Hematopoietic multipotent progenitor cell treated with erythropoietin and hydrocortisone succinate and interleukin-3 and kit ligand, for 4 days (in vitro differentiated cells): ENCODE measurements around the gene XYLT2.

Experiments
- DNase-seq: peaks from one replicate; pipeline ENCODE4 v3.0.0-alpha.2; 2015

Gene XYLT2

GRCh38 chr17:50352072-50352692 is 6.3 kb downstream of the XYLT2 start:
- no peak for DNase-seq

- DNase-seq, result no peak
Observed at GRCh38 chr17:50352693-50353599, 7.0 kb downstream of the XYLT2 start.

- DNase-seq, result no peak
Observed at GRCh38 chr17:50353600-50354195, 7.8 kb downstream of the XYLT2 start.

- no peak for DNase-seq
Observed at GRCh38 chr17:50354198-50354597, 8.3 kb downstream of the XYLT2 start.

GRCh38 chr17:50354776-50355175 is 8.8 kb downstream of the XYLT2 start:
- no peak for DNase-seq

DNA sequence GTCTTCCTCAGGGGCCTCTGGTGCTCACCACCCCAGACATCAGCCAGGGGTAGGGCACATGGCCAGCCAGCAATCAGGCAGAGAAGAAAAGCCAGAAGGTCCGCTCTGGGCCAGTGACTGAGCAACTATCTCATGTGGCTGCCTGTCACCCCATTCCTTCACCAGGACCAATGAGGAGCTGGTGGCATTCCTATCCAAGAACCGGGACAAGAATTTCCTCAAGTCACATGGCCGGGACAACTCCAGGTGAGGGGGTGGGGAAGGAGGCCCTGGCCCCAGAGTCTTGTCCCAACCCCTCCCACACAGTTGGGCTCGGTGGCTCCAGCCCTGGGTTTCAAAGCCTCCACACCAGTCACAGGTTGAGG is 9.4 kb downstream of the XYLT2 start:
- DNase-seq, result no peak

DNA sequence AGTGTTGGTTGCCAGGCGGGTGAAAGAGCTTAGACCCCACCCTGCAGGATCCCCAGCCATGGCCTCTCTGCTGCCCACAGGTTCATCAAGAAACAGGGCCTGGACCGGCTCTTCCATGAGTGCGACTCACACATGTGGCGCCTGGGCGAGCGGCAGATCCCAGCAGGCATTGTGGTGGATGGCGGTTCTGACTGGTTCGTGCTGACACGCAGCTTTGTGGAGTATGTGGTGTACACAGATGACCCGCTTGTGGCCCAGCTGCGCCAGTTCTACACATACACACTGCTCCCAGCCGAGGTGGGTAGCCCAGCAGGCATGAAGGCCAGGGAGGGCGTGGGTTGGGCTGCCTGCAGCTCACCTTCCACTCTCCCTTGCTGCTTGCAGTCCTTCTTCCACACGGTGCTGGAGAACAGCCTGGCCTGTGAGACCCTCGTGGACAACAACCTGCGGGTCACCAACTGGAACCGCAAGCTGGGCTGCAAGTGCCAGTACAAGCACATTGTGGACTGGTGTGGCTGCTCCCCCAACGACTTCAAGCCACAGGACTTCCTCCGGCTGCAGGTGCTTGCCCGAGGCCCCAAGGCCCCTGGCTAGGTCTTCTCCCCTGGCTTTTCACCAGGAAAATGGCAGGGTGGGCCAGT is 9.9 kb downstream of the XYLT2 start:
- no peak for DNase-seq

- no peak for DNase-seq
Observed at GRCh38 chr17:50356418-50356817, 10.5 kb downstream of the XYLT2 start.

- DNase-seq, result no peak
Observed at GRCh38 chr17:50356892-50357510, 11.1 kb downstream of the XYLT2 start.

DNA sequence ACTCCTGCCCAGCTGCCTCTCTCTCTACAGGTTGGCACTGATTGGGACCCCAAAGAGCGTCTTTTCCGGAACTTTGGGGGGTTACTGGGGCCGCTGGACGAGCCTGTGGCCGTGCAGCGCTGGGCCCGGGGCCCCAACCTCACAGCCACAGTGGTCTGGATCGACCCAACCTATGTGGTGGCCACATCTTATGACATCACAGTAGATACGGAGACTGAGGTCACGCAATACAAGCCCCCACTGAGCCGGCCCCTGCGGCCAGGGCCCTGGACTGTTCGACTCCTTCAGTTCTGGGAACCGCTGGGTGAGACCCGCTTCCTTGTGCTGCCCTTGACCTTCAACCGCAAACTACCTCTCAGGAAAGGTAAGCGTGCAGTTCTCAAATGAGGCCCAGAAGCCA is 12.3 kb downstream of the XYLT2 start:
- DNase-seq, result no peak

DNA sequence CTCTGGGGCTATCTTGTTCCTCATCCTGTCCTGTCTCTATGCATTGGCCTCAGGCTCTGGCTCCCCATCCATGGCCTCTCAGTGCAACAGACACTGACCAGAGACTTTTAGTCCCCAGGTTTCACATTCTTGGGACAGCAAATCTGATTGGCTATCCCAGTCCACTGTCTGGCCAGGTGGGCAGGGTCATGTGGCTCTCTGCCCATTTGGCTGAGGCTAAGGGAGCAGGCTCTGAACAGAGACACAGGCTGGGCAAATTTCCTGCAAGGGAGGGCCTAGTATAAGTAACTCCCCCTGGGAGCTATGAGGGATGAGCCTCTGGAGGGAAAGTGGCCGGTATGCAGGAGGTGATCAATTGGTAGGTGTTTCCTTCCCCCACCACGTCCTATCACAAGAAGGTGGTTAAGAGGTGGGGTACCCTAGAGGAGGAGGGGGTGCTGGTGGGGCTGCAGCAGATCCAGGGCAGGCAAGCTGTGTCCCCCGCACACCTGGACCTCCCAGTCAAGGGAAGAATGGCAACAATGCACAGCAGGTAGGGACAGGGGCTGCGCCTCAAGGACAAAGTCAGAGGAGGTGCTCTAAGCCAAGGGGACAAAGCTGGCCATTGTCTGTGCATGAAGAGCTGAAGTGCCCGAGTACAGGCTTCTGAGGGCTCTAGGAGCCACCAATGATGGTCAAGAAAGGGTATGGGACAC is 13.2 kb downstream of the XYLT2 start:
- no peak for DNase-seq

GRCh38 chr17:50359998-50360461 is 14.1 kb downstream of the XYLT2 start:
- DNase-seq, result no peak

DNA sequence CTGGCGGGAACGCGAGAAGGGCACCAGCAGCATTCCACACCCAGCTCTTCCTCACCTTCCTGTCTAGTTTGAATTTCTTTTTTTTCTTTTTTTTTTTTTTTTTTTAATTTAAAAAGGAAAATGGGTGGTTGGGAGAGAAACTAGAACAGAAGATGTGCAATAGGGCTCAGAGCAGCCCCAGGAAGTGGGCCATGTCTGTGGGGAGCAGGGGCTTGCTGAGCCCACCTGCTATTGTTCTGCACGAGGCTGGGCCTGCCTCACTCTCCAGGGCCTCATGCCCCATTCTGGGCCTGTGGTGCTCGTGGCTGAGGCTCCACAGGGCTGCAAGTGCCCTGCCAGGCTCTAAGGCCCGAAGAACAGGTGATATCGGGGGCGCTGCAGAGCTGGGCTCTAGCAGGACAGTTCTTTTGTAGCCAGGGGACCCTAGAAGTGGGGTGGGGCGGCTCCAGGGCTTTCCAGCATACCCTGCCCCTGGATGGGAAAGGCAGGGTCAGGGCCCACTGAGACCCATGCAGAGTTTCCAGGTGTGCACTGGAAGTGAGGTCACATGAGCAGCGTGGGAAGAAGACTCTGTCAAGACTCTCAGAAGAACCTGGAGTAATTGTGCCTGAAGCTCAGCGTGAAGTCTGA is 14.7 kb downstream of the XYLT2 start:
- no peak for DNase-seq

DNA sequence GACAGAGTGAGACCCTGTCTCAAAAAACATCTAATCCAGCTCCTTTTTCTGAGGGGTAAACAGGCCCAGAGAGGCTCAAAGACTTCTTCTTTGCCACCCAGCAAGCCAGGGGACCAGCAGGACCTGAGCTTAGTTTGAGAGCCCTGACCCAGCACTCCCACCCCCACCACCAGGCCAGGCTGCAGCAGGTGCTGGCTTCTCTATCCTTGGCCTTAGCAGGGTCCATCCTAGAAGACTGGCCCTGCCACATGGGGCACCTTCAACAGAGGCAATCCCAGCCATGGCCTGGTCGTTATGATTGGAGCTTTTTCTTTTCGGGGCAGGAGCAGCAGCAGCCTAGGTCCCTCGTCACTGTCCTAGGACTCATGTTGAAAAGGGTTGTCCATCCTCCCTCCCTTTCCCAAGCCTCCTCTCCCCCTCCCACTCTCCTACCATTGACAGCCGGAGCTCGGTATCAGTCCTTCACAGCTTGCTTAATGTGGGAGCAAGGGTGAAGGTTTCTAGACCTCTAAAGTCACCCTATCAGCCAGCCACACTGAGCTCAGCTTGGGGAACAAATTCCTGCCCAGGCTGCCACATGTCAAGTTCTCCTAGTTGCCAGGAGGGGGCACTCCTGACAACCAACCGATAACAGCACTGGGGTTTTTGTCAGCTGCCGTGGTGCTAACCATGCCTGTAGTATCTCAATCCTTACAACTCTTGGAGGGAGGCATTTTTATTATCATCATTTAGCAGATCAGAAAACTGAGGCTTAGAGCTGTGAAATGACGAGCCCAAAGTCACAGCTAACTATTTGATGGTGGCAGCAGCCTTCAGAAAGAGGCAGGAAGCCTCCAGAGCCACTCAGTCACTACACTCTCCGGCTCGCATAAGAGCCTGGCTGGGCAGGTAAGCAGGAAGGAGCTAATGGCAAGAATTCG is 15.9 kb downstream of the XYLT2 start:
- DNase-seq, result peak; percentile 94

GRCh38 chr17:50362661-50363060 is 16.7 kb downstream of the XYLT2 start:
- no peak for DNase-seq

DNA sequence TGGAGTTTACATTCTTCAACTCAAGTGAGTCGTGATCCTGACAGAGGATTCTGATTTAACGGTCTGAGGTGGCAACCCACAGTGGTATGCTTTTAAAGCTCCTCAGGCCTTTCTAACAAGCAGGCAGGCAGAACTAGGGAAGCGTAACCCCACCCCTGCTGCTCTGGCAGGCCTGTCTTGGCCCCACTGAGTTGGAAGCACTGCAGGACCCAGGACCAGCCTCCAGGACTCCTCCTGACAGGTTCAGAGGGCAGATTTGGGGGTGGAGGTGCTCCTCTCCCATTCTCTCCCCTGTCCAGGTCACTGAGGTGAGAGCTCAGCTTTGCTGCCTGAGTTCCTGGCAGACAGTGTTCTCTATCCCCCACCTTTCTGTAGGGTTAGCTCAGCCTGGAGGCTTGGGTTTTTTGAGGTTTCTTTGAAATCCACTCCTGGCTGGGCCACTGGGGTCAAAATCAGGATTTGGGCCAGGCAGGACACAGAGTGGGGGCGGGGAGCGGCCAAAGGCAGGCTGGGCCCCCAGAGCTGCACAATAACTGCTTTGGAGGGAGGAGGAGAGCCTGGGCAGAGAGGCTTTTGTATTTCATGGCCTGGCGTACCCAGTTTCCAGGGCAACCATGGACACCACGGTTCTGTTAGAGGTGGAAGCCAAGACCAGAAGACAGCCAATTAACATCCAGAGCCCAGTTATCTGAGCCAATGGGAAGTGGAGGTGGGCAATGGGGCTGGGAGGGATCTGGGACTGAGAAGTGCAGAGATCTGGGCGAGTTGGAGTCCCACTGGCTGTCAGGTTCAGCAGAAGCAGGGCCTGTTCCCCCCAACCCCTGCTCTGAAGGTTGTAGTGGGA is 17.5 kb downstream of the XYLT2 start:
- peak; percentile 56 for DNase-seq

GRCh38 chr17:50364061-50364458 is 18.1 kb downstream of the XYLT2 start:
- DNase-seq, result no peak

GRCh38 chr17:50364715-50365114 is 18.8 kb downstream of the XYLT2 start:
- no peak for DNase-seq

DNA sequence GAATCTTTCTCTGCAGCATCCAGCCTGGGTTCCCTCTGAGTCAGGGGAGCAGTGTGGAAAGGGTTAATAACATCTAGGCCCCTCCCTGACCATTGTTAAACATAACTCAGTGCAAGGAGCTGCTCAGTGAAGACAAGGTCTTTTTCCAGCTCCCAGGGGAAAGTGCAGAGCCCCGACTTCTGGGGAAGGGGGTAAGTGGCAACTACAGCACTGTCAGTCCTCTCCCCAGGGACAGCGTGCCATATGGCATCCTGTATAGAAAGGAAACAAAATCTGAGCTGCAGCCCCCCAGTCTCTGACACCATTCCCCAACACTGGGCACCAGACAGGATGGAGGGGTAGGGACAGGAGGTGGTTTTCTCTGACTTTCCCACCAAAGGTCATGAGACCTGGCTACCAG is 19.2 kb downstream of the XYLT2 start:
- no peak for DNase-seq
